NCI-H524 treated with DMSO at 0.1 percent for 48 hours (cell line): ENCODE data around the gene SGSH.
"Not testable (repeated sequence)": the region's sequence is repeated elsewhere in the genome, so short reads cannot be mapped to it uniquely, and the experiment has no call there.

Experiments
- DNase-seq: peaks from one replicate; lab custom pipeline; 2025; lab: John Stamatoyannopoulos, UW

Gene SGSH

DNA sequence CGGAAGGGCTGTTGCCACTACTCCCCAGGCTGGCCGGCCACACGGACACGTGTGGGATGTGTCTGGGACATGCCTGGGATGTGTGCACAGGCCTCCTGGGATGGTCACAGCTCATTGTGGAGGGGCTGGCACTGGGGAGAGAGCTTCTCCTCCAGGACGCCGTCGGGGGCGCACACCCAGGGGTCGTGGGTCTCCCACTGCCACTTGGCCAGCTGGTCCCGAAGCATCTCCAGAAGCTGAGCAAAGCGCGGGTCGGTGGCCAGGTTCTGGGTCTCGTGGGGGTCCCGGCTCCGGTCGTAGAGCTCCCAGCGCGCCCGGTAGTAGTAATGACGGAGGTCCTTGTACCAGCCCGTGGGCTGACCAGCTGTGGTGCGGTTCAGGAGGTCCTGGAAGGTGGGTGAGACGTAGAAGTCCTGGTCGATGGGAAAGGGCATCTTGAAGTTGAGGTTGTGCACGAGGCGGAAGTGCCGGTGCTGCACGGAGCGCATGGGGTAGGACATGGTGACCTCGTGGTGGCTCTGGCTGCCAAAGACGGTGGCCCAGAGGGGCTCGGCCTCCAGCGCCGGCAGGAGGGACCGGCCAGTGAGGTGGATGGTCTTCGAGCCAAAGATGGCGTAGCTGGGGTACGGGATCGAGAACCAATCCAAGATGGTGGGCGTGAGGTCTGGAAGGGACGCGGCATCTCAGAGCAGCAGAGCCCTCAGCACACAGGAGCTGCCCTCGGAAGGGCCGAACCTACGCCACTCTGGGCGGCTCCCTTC, 9.6 kb downstream of the SGSH start:
- no peak for DNase-seq

DNA sequence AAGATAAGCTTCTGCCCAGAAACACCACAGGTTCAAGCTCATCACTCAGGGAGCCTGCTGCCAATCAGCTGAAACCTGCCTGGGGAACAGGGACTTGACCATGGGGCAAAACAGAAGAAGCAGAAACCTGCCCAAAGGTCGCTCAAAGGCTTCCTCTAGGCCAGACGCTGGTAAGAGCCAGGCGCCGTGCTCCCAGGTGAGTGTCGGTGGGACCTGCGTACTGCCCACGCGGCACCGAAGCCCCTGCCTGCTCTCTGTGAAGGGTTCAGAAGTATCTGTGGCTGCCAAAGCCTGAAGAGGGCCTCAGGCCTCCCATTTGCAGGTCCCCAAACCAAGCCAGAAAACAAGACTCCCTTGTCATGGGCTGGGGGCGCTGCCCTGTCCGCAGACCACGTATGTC, 10.4 kb downstream of the SGSH start:
- DNase-seq, result no peak

DNA sequence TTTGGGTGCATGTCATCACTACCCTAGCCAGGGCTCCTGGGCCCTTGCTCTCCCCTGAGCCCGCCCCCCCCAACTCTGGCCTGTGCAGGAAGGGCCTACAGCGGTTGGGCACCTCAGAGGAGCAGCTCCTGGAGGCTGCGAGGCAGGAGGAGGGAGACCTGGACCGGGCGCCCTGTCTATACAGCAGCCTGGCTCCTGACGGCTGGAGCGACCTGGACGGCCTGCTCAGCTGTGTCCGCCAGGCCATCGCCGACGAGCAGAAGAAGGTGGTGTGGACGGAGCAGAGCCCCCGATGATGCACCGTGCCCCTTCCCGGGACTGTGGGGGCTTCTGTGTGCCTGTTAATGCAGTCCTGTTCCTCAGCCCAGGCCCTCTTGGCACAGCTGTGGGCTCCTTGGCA, 12.1 kb downstream of the SGSH start:
- DNase-seq, result no peak

DNA sequence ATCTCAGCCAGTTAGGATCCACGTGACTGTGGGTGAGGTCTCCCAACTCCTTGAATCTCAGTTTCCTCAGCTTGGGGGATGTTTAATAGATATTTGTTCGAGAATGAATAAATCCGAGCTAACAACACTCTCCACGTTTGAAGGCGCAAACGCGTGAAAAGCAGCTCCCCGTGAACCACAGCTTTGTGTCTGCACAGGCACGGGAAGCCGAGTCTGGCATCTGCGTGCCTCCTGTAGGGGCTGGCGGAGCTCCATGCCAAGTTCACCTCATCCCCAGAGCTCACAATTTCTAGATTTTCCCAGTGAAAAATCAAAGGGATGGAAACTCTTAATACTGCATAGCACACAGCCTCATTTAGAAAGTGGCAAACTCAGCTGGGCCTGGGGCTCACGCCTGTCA, 14.3 kb downstream of the SGSH start:
- DNase-seq, result no peak

DNA sequence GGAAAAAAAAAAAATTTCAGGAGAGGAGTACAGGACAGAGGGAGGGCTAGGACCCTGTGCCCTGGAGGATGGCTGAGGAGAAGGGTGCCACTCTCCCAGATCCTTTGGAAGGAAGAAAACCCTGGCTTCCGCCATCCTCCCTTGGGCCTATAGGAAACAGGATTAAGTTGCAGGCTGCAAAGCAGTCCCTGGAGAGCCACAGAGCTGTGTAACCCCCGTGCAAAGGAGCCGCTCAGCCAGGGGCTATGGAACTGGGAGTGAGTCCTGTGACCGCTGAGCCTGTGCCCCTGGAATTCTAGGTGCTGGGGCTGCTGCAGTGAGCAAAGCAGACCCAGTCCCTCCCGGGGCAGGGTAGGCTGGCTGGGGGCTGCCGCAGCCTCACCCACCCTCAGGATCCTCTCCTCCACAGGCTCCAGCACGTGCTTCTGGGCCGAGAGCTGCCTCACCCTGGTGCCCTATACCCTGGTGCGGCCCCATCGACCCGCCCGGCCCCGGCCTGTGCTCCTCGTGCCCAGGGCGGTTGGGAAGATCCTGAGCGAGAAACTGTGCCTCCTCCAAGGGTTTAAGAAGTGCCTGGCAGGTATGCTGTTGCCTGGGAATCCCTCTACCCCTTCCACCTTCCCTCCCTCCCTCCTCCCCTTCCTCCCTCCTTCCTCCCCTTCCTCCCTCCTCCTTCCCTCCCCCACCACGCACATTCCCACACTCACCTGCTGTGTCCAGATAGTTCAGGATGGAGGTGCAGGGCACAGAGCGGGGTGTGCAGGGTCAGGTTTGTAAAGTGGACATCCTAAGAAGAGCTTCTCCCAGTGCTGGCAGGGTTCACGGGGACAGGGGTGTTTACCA, 15.3 kb downstream of the SGSH start:
- no peak for DNase-seq

DNA sequence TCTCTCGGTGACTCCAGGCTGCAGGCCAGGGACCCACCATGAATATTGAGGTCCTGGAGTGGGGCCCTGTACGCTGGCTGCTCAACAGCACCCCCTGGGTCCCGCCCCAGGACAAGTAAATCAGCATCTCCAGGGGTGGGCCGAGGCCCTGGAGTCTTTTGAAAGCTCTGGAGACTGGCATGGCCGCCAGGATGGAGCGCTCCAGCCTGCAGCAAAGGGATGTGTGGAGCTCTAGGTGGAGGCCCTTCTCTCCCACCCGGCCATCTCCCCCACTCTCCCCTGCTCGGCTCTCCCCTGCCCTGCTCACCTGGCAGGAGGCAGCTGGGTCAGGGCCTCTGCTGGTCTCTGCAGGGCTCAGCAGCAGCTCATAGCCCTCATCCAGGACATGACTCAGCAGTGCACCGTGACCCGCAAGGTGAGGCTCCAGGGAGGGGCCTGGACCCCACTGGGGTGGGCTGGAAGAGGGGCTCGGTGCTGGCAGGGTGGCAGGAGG, 16.6 kb downstream of the SGSH start:
- no peak for DNase-seq

DNA sequence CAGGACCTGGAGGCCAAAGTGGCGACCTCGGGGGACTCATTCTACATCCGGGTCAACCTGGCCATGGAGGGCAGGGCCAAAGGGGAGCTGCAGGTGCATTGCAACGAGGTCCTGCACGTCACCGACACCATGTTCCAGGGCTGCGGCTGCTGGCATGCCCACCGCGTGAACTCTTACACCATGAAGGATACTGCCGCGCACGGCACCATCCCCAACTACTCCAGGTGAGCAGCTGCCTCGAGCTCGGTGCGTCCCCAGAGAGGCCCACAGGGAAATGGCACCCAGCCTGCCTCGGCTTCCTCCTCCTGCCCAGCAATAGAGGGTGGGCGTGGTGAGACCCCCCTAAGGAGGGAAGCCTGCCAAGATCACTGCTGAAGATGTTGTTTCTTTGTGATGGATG, 17.9 kb downstream of the SGSH start:
- no peak for DNase-seq

DNA sequence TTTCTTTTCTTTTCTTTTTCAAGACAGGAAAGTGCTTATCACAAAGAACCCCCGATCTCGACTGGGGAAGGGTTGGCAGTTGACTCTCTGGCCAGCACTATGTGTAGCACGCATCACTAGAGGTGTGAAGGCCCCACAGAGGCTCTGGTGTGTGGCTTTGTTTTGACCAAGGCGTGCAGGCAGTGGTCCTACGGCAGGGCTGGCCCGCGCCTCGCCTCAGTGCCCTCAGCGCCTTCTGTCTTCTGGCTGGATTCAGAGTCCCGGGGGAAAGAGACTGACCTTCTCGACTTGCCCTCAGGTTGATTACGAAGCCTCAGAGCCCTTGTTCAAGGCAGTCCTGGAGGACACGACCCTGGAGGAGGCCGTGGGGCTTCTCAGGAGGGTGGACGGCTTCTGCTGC, 18.7 kb downstream of the SGSH start:
- DNase-seq, result no peak

DNA sequence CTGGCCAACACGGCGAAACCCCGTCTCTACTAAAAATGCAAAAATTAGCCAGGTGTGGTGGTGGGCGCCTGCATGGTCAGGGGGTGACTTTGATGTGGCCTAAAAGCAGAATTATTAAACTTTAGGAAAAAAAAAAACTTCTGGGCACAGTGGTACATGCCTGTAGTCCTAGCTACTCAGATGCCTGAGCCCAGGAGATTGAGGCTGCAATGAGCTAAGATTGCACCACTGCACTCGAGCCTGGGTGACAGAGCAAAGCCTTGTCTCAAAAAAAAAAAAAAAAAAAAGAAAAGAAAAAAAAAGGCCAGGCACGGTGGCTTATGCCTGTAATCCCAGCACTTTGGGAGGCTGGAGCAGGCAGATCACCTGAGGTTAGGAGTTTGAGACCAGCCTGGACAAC, 20.8 kb downstream of the SGSH start:
- DNase-seq, result not testable (repeated sequence)

DNA sequence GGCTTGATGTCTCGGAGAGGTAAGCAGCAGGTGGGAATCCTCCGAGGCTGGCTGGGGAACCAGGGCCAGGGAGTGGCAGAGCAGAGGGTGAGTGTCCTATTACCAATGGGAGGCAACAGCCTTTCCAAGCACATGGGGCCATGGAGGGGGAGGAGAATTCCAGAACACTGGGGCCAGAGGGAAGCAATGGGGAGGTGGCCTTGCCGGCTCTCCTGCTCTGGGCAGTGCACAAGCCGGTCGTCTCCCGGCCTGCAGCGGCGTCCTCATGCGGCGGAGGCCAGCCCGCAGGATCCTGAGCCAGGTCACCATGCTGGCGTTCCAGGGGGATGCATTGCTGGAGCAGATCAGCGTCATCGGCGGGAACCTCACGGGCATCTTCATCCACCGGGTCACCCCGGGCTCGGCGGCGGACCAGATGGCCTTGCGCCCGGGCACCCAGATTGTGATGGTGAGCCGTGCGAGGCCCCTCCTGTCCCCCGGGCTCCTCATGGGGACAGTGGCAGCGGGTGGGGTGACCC, 21.9 kb downstream of the SGSH start:
- no peak for DNase-seq

DNA sequence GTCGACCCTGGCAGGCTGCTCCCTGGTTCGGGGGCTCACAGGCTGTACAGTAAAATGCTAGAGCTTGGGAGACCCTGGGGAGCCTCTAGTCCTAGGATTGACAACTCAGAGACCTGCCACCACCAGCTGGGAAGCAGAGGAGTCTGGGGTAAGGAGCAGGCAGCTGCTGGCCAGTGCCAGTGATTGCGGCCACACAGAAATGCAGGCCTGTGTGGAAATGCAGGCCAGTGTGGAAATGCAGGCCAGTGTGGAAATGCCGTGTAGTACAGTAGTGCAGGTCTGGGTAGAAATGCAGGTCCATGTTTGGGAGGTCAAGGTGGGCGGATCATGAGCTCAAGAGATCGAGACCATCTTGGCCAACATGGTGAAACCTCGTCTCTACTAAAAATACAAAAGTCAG, 23.5 kb downstream of the SGSH start:
- no peak for DNase-seq

DNA sequence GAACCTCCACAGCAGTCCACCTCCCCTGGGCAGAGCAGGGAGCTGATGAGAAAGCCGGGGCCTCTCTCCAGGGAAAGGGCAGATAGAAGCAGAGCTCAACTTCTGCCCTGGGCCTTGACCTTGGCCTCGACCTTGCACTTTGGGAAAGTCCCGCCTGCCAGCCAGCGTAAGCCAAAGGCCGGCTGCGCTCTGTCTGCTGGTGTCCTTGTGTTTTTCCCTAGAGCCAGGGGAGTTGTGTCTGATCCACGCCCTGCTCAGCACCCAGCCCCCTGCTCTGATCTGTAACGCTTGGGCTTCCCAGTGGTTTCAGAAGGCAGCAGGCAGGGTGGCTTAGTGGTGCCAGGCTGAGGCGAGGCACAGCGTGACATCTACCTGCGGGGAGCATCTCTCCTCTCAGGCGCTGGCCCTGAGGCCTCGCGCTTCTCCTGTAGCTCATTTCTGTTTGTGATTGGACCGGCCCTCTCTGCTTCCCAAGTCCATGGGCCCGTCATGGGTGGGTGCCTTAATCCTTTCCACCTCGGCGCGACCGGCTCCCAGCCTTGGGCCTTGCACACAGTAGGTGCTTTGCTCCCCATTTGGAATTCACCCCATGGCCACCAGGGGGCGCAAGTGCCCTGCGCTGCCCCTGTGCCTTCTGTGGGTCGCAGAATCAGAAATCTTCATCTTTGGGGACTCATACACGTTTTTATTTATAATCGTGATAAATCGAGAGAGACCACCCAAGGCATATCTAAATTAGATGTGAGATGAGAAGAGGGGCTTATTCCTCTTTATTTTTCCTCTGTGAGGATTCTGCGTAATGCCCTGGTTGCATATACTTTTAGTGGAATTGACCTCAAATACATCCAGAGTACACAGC, 24.2 kb downstream of the SGSH start:
- no peak for DNase-seq

DNA sequence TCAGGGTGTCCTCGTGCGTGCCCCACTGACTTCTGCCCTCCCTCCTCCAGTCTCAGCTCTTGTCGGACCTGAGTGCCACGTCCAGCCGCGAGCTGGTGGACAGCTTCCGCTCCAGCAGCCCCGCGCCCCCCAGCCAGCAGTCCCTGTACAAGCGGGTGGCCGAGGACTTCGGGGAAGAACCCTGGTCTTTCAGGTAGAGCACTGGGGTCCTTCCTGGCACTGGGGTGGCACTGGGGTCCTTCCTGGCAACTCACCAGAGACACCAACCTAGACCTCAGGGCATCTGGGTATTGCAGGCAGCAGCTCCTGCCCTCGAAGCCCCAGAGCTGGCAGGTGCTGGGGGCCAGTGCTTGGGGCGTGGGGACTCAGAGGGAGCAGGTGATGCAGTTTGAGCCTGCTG, 25.0 kb downstream of the SGSH start:
- no peak for DNase-seq

DNA sequence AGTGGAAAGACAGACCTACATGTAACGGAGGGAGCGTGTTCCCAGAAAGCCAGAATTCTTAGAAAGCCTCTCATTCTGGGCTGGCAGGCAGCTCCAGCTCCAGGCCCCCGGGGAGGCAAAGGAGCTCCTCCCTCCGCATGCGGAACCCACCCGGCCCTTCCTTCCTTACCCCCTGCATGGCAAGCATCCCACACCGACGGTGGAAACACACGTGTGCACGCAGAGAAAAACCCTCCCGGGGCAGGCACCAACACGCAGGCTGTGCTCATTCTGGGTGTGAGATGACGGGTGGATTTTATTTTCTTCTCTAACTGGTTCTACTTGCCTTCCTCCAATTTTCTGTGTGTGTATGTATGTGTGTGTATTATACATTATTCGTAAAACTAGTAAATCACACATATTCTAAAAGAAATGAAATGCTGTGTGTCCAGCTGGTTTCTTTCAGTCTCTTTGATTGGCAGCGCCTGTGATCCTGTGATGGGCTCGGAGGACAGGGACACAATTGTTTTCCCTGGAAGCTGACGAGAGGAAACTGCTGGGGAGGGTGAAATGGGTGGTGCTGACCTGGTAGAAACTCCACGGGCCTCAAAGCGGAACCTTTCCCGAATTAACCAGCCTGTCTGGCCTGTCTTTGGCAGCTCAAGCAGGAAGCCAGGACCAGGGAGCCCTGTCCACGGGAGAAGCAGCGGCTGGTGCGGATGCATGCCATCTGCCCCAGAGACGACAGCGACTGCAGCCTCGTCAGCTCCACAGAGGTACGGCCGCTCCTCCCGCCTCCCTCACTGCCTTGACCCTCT, 28.1 kb downstream of the SGSH start:
- DNase-seq, result no peak

DNA sequence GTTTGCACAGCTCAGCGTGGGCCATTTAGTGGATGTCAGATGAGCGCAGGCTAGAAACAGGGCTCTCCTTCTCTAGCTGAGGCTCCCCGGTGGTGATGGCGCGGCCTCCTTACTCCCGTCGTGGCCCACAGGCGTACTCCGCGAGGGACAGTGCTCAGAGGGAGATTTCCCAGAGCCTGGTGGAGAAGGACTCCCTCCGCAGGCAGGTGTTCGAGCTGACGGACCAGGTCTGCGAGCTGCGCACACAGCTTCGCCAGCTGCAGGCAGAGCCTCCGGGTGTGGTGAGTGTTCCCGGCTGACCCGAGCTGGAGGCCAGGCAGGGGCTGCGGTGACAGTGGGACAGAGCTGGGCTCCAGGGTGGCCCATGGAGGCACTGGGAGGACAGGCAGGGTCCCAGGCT, 28.9 kb downstream of the SGSH start:
- DNase-seq, result no peak

DNA sequence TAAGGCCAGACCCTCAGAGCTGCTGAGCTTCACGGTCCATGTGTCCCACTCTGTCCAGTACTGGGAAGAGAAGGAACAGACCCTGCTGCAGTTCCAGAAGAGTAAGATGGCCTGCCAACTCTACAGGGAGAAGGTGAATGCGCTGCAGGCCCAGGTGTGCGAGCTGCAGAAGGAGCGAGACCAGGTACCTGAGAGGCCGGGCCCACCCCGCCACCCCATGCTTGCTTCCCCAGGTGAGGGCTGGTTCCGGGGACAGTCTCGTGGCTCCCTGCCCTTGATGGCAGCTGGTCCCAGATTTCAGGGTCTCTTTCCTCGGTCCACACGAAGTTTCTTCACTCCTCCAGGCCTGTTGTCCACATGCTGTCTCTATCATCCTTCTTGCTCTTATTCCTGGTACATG, 29.4 kb downstream of the SGSH start:
- DNase-seq, result no peak

DNA sequence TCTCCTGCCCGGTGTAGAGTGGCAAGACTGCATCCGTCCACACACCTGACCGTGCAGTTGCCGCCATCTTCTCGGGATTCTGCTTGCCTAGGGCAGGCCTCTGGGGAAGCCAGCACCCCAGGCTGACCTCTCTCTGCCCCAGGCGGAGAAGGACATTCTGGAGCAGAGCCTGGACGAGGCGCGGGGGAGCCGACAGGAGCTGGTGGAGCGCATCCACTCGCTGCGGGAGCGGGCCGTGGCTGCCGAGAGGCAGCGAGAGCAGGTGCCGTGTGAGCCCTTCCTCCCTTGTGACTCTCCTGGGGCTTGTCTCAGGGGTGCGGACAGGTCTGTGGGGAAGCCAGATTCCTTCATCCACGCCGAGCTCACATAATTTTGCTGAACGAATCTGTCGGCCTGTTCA, 30.5 kb downstream of the SGSH start:
- DNase-seq, result no peak

DNA sequence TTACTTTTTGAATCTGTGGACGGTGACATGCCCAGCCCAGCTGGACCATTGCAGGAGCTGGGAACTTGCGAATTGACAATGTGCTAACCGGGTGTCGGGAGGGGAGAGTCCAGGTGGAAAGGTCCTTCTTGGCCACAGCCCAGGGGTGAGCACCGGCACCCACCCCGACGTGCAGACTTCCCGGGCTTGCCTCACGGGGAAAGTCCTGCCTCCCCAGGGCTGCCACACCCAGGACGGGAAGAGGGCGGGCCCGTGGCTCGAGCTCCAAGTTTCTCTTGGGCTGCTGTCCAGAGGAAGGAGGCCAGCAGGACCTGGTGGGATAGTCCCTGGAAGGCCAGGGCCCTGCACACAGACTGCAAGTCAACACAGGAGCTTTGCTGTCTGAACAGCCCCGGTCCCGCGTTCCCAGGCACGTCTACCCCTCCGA, 32.6 kb downstream of the SGSH start:
- no peak for DNase-seq

DNA sequence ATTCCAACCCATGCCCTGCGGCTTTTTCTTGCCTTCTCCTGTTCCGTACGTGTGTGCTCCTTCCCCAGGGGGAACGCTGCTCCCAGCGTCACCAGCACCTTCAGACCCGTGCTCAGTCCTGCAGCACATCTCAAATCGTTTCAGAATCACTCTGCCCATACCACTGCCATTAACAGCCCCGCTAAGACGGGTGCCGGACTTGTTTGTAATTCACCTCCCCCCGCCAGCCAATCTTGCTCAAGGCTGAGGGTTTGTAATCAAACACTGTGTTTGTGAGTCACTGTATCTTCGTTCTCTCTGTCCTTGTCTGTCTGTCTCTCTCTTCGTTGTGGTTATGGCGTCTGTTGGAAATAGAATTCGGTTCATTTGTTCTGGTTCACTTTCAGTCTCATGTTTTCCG, 33.0 kb downstream of the SGSH start:
- no peak for DNase-seq

DNA sequence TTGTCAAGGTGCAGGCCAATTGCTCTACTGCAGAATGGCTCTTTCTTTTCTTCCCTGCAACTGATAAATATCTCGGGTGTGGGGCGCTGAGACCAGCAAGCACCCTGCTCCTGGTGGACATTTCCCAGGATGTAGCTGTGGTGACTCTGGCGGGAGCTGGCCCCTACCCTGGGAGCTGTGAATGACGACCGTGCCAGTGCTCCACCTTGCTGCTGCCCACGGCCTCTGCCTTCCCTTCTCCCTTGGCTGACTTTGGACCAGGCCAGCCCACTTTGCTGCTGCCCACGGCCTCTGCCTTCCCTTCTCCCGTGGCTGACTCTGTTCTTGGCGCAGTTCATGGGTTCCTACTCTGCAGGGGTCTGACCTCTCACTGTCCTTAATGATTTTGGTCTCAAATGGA, 34.2 kb downstream of the SGSH start:
- DNase-seq, result no peak

DNA sequence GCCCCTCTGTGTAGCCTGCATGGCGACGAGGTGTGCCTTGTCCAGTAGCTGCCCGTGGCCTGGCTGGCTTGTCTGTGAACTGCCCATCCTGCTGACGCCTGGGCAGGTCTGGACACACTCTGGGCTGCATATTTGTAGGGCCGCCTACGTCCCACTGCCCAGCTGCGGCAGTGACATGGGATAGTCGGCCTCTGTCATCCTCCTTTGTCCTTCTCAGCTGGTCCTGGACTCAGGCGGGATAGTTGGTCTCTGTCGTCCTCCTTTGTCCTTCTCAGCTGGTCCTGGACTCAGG, 35.8 kb downstream of the SGSH start:
- DNase-seq, result no peak
